NCI-H1417 treated with DMSO at 0.1 percent for 48 hours (cell line): ENCODE measurements around the gene RNF123.
"Not testable (repeated sequence)": the region's sequence is repeated elsewhere in the genome, so short reads cannot be mapped to it uniquely, and the experiment has no call there.

Experiments used
- DNase-seq: peaks from one replicate; lab custom pipeline; 2025; lab: John Stamatoyannopoulos, UW

RNF123 gene

DNA sequence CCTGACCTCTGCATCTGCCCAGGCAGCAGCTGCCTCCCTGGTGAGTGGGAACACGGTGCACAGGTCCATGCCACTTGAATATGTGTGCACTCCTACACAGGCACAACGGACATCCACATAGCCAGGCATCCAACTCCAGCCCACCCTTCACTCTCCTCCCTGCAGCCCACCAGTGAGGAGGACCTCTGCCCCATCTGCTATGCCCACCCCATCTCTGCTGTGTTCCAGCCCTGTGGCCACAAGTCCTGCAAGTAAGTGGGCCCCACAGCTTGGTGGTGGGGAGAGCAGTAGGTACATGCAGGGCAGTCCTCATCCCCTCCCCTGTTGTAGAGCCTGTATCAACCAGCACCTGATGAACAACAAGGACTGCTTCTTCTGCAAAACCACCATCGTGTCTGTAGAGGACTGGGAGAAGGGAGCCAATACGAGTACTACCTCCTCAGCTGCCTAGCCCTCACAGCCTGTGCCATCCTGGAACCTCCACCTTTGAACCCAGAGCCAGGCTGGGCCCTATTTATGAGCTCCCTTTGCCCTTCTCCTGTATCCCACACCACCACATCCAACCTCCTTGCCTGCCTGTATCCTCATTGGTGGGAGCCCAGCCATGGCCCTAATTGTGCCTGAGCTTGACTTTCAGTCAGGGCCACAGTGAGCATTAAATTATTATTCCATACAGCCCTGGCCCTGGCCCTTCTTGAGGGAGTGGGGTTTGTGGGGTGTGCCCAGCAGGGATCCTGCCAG lies 31.7 kb downstream of the RNF123 start:
- no peak for DNase-seq

DNA sequence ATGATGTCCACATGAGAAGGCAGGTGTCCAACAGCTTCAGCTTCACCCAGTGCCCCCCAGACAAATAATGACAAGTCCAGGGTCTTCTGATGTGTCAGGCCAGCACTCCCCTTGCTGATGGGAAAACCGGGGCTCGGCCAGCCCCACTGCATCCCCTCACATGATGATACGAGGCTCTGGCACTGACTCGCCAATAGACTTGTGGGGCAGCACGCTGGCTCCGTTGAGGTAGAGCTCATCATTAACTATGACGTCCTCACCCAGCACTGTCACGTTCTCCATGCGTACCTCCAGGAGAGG lies 32.2 kb downstream of the RNF123 start:
- no peak for DNase-seq

DNA sequence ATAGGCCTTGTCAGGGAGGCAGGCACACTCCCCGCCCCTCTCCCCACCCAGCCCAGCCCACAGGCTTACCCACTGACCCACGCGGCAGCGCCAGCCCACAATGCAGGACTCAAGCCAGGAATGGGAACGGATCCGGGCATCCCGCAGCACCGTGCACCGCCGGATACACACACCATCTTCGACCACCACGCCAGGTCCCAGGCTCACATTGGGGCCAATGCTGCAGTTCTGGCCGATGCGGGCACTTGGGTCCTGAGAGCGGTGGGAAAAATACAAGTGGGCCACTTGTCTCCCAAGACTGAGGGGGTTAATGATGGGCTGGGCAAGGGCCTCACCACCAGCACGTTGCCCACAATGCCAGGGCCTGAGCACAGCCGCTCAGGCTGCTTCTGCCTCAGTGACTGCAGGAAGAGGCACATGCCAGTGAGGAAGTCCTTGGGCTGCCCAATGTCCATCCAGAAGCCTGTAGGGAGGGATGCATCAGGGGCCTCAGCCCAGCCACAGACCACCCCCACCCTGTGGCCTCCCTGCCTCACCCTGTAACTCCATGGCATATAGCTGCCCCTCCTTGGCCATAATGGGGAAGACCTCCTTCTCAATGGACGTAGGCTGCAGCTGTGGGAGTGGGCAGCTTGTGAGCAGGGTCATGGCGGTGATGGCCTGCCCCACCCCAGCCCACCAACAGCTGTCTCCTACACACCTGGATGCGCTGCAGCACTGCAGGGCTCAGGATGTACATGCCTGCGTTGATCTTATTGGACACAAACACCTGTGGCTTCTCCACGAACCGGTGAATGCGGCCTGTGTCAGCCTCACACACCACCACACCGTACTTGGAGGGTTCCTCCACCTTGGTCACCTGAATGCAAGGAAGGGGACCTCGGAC lies 32.8 kb downstream of the RNF123 start:
- no peak for DNase-seq

DNA sequence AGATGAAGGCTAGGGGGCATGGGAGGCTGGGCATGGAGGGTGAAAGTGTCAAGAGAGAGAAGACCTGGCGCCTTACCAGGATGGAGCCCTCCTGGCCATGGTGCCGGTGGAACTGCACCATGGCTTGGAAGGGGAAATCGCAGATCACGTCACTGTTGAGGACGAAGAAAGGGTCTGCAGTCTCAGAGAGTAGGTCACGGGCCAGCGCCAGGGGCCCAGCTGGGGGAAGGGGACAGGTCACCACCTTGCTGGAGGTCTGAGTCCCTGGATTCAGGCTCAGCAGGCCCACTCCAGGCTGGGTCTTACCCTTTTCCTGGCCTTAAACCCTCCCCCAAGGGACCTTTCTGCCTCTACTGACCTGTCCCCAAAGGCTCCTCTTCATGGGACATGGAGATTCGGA lies 33.5 kb downstream of the RNF123 start:
- no peak for DNase-seq

DNA sequence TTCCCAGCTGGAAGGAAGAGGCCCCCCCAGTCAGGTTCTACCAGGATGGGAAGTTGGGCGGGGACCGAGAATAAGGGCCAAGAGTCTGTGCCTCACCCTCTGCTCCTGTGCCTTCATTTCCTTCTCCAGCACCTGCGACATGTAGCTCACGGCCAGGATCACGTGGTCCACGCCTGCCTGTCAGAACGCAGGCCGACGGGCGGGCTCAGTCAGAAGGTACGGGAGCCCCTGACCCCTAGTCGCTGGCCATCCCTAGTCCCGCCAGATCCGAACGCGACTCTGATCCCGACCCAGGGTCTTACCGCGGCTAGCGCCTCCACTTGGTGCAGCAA lies 33.9 kb downstream of the RNF123 start:
- no peak for DNase-seq

DNA sequence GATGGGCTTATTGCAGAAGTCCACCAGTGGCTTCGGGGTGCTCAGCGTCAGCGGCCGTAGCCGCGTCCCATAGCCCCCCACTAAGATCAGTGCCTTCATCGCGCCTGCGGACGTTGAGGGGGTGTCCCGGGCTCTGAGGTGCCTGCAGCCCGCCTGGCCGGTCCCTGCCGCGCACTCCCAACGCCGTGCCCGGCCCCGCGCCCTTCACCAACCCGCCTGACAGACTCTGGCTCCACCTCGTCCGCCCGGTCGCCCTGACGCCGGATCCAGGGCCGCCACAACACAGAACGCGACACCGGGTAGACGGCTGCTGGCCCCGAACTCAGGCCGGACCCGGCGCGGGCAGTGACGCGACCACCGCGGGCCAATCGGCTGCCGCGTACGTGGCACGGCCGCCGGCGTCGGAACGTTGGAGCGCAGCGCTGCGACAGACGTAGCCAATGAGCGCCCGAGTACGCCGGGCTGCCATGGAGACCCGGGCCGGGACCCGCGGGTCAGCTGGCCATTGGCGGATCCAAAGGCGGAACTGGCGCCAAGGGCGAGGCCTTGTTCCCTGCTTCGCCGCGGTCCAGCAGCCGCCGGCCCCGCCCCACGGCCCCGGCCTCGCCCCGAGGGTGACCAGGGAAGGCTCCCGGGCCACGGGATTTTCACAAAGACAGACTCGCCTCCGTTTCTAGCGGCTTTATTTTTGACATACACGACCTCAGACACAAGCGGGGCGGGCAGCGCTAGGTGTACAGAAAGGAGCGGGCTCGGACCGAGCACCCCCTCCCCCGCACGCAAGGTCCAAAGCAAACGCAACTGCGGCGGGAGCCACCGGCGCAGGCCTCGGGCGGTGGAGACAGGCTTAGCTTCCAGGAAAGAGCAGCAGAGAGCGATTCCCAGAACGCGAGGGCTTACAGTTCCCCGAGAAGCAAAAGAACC lies 34.5 kb downstream of the RNF123 start, which contains the start of gene GMPPB:
TSS of gene GMPPB (minus strand) at position 324 of the 924 bp plus-strand sequence. CDS start at position 99, 225 bp downstream.
- peak; percentile 43 for DNase-seq

DNA sequence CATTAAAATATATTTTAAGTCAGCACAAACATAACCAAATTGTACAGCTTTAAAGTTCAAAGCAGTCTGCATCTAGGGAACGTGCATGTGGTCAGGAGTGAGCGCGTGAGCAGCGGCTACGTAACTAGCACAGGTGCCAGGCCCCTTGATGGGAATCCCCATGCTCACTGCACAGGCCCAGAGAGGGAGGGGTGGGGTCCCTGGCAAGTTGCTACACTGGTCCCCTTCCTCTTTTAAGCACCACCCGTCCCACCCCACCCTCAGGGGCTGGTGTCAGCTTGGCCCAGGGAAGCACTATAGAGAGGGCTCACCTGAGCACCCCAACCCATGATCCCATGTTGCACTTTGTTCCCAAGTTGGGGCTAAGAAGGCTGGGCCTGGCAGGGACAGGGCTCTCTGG lies 35.2 kb downstream of the RNF123 start:
- DNase-seq, result no peak

DNA sequence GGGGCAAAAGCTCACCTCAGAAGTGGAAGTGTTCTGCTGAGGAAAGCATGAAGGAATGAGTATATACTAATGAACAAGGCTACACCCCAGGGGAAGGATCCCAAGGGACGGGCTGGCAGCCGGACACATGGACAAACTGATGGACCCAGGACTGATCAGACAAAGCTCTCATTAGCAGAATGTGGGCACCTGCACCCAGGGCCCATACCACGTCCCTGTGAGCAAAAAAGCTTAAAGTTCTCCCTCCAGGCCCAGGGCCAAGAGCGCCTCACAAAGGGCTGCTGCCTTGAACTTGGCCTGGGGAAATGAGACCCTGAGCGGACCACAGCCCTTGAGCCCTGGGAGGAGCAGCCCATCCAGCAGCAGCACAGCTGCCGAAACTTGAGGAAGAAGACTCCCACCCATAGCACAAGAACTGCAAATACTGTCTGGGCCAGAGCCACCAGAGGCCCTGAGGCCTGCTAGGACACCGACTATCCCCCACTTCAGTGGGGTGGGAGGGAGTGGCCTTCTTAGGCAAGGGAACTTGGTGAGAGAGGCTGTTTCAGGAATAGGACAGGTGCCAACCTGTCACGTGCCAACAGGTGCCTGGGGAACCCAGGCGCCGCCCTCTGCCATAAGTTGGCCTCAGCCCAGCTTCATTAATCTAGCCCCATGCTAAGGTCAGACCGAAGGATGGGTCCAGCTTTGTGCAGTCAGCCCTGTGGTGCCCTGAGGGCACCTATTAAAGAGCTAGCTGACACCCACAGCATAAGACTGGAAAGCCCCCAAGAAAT lies 36.7 kb downstream of the RNF123 start:
- DNase-seq, result no peak

DNA sequence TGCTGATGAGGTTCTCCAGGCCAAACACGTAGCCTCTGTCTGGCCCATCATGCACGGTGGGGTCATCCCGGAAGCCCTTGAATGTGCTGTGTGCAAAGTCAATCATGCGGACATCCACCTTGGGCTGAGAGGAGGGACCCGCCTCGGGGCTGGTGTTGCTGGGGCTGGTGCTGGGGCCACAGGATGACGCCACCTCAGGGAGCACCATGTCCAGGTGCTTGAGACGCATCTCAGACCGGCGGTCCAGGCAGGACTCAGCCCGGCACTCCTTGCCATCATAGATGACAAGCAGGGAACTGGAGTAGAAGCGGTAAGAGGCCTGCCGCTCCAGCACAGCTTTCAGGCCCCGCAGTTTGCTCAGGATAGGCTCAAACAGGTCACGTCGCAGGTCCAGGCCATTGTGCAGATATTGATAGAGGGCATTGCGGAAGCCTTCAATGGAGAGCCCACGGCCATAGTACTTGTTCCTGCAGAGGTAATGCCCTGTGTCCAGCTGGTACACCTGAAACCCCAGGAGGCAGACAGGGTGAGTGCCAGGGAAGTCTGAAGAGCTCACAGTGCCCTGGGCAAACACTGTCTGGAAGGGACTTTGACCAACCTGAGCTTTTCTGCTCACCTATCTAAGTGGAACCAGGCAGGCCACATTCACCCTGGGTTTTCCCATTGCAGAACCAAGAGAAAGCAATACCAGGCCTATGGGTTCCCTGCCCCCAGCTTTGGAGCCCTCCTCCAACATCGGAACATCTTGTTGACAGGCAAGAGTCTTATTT lies 38.0 kb downstream of the RNF123 start:
- no peak for DNase-seq

DNA sequence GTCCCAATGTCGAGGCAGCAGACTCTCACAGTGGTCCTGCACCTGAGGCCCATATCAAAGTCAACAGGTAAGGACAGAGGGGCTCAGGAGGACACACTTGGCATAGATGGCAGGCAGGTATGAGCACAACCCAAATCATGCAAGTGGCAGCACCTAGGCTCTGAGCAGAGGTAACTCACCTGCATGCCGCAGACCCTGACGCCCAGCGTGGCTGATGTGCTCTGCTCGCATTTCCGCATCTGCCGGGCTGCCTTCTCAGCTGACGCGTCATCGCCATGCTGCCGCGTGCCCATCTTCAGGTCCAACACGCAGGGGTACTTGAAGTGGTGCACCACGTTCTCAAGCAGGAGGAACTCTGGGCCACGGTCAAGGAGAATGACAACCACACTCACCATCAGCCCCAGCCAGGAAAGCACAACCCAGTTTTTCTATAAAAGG lies 38.6 kb downstream of the RNF123 start:
- no peak for DNase-seq

DNA sequence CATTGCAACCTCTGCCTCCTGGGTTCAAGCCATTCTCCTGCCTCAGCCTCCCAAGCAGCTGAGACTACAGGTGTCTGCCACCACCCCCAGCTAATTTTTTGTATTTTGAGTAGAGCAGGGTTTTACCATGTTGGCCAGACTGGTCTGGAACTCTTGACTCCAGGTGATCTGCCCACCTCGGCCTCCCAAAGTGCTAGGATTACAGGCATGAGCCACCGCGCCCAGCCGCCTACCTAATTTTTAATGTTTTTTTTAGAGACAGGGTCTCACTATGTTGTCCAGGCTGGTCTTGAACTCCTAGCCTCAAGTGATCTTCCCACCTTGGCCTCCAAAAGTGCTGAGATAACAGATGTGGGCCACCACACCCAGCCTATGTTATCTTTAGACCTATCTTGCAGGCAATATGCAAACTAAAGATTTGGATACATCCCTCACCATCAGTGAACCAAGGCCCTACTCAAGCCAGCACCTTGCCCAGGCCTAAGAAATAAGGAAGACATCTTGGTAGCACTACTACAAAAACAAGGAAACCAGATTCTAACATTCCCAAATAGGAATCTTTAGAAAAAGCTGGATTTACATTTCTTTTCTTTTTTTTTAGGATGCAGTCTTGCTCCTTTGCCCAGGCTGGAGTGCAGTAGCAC lies 40.7 kb downstream of the RNF123 start:
- DNase-seq, result no peak

DNA sequence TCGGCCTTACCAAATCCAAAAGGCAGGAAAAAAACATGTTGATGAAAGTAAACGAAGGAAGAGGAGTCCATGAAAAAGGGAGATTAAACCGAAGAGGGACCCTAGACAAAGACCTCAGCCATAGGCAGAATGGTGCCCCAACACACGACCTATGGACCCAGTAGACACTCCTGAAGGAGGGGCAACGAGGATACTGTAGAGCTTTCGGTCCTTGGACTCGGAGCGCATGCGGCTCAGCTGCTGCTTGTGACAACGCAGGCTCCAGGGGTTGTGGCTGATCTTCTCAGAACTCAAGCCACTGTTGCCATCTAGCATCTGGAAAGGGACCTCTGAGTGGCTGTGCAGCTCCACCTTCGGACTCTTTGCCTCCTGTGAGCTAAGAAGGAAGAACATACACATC lies 43.2 kb downstream of the RNF123 start:
- DNase-seq, result no peak

DNA sequence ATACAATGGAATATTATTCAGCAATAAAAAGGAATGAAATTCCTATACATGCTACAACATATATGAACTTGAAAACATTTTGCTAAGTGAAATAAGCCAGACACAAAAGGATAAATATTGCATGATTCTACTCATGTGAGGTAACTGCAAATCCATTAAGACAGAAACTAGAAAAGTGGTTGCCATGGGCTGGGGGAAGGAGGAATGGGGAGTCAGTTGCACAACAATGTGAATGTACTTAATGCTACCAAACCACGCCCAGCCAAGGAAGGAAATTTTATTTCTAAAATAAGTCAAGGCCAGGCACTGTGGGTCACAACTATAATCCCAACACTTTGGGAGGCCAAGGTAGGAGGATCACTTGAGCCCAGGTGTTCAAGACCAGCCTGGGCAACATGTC lies 44.2 kb downstream of the RNF123 start:
- no peak for DNase-seq

DNA sequence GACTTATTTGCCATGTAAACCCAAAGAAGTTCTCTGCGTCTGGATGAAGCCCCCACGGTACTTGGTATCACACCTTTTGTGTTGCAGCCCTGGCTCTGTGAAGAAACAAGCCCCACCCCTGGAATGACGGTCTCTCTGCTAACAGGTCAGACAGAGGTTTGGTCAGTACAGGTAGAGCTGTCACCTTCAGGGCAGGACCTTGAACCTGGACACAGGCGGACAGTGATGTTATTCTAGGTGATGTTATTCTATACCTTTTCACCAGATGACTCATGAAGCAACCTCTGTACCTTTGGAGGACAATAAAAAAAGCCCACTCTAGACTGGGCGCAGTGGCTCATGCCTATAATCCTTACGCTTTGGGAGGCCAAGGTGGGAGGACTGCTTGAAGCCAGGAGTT lies 45.4 kb downstream of the RNF123 start:
- no peak for DNase-seq

DNA sequence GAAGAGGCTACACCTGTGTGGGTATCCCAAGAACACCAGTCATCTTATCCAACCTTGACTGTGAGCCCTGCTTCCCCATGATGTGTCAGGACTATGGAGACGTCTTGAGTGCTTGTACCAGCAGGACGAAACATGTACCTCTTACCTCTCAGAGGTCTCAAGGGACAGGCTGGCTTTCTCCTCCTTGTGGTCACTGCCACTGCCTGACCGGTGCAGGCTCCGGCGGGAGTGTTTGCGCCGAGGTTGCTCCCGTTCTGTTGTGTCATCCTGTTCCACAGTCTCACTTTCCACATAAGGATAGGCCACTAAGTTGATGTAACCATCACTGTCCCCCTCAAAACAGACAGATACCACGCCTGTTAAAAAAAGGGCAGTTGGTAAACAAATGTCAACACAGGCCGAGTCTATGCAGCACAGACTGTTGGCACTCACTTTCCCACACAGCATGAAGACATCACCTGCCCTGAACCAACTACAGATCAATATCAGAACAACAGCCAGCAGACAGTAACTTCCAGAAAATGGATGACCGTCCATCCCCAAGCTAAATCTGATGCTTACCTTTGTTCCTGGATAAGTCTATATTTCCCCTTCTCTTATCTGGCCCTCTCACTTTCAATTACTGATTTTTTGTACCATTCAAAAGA lies 48.8 kb downstream of the RNF123 start:
- DNase-seq, result no peak

DNA sequence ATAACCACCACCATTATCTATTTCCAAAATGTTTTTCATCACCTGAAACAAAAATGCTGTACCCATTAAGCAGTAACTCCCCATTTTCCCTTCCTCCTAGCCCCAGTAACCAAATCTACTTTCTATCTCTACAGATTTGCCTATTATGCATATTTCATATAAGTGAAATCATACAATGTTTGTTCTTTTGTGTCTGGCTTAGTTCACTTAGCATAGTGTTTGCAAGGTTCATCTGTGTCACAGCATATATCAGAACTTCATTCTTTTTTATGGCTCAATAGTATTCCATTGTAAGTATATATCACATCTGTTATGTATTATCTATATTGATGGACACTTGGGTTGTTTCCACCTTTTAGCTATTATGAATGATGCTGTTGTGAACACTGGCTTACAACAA lies 51.1 kb downstream of the RNF123 start:
- DNase-seq, result no peak

DNA sequence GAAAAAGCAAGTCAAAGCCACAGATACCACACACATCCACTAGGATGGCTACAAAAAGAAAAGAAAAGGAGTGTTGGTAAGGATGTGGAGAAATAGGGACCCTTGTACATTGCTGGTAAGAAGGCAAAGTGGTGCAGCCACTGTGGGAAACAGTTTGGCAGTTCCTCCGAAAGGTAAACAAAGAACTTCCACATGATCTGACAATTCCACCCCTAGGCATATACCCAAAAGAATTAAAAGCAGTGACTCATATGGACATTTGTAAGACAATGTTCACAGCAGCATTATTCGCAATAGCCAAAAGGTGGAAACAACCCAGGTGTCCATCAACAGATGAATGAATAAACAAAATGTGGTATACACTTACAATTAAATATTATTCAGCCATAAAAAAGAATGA lies 56.6 kb downstream of the RNF123 start:
- no peak for DNase-seq

DNA sequence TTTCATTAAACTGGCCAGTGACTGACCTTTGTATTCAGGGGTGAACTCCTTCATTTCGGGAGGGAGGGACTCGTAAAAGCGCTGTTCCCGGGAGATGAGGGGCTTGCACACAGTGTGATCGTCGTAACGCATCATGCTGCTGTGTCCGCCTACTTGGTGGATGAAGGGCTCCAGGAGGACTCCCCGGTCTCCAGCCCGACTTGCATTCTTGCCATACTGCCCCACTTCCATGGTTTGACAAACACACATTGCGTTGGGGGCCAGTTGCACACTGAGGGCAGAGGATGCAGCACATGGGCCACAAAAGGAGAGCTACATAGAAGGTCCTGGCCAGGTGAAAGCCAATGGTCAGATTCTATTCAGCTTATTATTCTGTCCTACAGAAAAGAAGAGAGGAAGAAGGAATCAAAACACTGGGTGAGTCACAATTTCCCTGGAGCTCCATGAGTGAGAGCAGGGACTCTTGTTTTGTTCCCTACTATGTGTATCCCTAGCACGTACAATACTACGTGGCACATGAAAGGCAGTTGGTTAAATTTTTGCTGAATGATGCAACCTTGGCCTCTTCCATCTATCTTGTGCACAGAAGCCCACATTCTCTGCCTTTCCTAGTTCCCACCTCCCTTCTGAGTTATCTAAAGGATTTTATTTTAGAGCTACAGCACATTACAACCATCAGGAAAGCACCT lies 58.6 kb downstream of the RNF123 start:
- no peak for DNase-seq

DNA sequence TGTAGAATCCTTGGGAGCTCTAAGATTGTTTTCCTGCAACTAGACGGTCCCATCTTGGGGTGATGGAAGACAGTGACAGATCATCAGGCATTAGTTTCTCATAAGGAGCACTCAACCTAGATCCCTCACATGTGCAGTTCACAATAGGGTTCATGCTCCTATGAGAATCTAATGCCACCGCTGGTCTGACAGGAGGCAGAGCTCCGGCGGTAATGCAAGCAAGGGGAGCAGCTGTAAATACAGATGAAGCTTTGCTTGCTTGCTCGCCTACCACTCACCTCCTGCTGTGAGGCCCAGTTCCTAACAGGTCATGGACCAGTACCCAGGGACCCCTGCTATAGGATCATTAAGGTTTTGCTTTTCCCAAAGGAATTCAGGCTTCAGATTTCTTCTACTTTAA lies 59.5 kb downstream of the RNF123 start:
- not testable (repeated sequence) for DNase-seq
